ENCODE data around the gene SMC1B.
"Not testable (repeated sequence)": the region's sequence is repeated elsewhere in the genome, so short reads cannot be mapped to it uniquely, and the experiment has no call there.

Gene SMC1B

GRCh38 chr22:45421349-45422055 lies 8.1 kb upstream of the SMC1B start:
- DNase-seq (ENCODE audit: low read depth) = no peak

- DNase-seq (ENCODE audit: low read depth) = no peak
Measured at GRCh38 chr22:45420539-45420938, 7.1 kb upstream of the SMC1B start.

GRCh38 chr22:45420011-45420410 lies 6.6 kb upstream of the SMC1B start:
- DNase-seq (ENCODE audit: low read depth) = no peak

- DNase-seq (ENCODE audit: low read depth) = no peak
Measured at GRCh38 chr22:45418770-45419138, 5.4 kb upstream of the SMC1B start.

- DNase-seq (ENCODE audit: low read depth) = no peak
Measured at GRCh38 chr22:45418056-45418769, 4.8 kb upstream of the SMC1B start.

- no peak for DNase-seq (ENCODE audit: low read depth)
Measured at GRCh38 chr22:45413013-45413367, 409 bp downstream of the SMC1B start.

- DNase-seq (ENCODE audit: low read depth) = no peak
Measured at GRCh38 chr22:45407793-45408192, 5.6 kb downstream of the SMC1B start.

GRCh38 chr22:45402466-45402985 lies 10.9 kb downstream of the SMC1B start:
- DNase-seq (ENCODE audit: low read depth) = no peak

GRCh38 chr22:45399712-45400445 lies 13.5 kb downstream of the SMC1B start:
- DNase-seq (ENCODE audit: low read depth) = no peak

GRCh38 chr22:45398214-45398613 lies 15.2 kb downstream of the SMC1B start:
- DNase-seq (ENCODE audit: low read depth) = no peak

GRCh38 chr22:45397806-45398205 lies 15.6 kb downstream of the SMC1B start:
- DNase-seq (ENCODE audit: low read depth) = no peak

- no peak for DNase-seq (ENCODE audit: low read depth)
Measured at GRCh38 chr22:45389546-45389945, 23.9 kb downstream of the SMC1B start.

- DNase-seq (ENCODE audit: low read depth) = no peak
Measured at GRCh38 chr22:45381348-45381747, 32.1 kb downstream of the SMC1B start.

- no peak for DNase-seq (ENCODE audit: low read depth)
Measured at GRCh38 chr22:45376703-45377102, 36.7 kb downstream of the SMC1B start.

GRCh38 chr22:45376009-45376408 lies 37.4 kb downstream of the SMC1B start:
- no peak for DNase-seq (ENCODE audit: low read depth)

- not testable (repeated sequence) for DNase-seq (ENCODE audit: low read depth)
Measured at GRCh38 chr22:45373592-45373991, 39.8 kb downstream of the SMC1B start.

GRCh38 chr22:45366713-45367112 lies 46.7 kb downstream of the SMC1B start:
- no peak for DNase-seq (ENCODE audit: low read depth)

GRCh38 chr22:45359627-45360026 lies 53.8 kb downstream of the SMC1B start:
- DNase-seq (ENCODE audit: low read depth) = no peak

- DNase-seq (ENCODE audit: low read depth) = no peak
Measured at GRCh38 chr22:45358127-45358526, 55.3 kb downstream of the SMC1B start.

- no peak for DNase-seq (ENCODE audit: low read depth)
Measured at GRCh38 chr22:45357490-45357889, 55.9 kb downstream of the SMC1B start.

- no peak for DNase-seq (ENCODE audit: low read depth)
Measured at GRCh38 chr22:45353786-45354185, 59.6 kb downstream of the SMC1B start.

- DNase-seq (ENCODE audit: low read depth) = not testable (repeated sequence)
Measured at GRCh38 chr22:45352757-45353156, 60.6 kb downstream of the SMC1B start.

GRCh38 chr22:45351956-45352355 lies 61.4 kb downstream of the SMC1B start:
- no peak for DNase-seq (ENCODE audit: low read depth)
